HG02588 (cell line): ENCODE results near the gene NBAS.
A peak's percentile ranks its signal among the peaks of the same experiment; 100 is the strongest.

Experiments used
- ATAC-seq: cut with Tn5 transposase; IDR thresholded peaks from one replicate; pipeline ENCODE4 v1.9.1; 2021; ENCODE audit warnings: mild to moderate bottlenecking, moderate library complexity; ENCODE audit not compliant: unreplicated experiment

Gene NBAS

DNA sequence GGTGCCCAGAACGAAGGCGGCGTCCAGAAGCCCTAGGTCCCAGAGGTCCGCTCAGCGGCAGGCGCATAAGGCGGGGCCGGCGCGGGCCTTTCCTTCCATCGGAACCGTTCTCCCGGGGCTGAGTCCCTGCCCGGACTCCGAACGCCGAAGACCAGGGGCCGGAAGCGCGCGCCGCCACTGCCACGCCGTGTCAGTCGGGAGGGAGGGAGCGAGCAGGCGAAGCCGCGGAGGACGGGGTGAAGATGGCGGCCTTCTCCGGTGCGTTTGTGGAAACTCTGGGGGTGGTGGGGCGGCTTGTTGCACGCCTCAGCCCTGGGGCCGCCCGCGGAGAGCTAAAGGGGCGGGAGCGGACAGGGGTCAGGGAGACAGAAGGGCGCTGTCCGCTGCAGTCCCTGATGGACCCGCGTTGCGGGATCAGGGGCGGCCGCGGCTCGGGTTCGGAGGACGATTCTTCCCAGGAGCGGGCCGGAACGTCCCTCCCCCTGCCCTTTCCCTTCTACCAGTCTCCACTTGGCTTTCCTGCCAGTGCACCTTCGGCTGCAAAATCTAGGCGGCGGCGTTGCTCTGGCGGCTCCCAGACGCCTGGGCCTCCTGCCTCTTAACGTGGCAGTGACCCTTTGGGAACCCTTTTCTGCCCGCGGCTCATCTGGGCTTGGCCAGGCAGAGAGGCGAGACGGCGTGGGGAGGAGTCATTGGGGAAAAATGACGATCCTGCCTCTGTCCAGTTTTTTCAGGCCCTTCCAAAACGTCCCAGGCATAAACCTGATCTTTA is 30.7 kb upstream of the NBAS start, which contains the start of gene DDX1:
TSS of gene DDX1 (plus strand) at position 177 of the 772 bp plus-strand sequence. CDS start at position 243, 66 bp downstream.
- peak; percentile 95 for ATAC-seq

- ATAC-seq, result no peak
Observed at GRCh38 chr2:15591373-15591691, 30.2 kb upstream of the NBAS start.

DNA sequence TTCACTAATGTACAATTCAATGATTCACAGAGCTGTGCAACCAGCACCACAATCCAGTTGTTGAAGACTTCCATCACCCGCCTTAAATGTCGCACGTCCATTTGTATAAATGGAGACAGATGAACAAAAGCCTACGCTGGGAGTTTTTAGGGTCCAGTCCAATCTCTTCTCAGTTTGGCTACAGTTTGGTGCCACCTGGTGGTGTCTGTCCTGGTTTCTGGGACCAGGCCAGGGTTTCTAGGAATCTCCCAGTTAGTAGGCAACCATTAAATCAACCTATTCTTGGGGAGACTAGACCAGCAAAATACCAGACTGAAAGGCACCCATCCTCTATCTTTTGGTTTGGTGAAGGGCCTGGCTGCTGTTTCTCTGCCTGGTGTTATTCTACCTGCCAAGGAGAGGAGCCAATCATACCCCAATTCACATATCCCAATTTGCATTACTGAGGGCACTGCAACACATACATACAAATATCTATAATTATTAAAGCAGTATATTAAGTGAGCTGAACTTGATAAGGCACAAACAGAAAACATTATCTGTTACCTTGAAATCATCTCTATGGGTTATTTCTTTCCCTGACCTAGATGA is 27.3 kb upstream of the NBAS start:
- no peak for ATAC-seq

DNA sequence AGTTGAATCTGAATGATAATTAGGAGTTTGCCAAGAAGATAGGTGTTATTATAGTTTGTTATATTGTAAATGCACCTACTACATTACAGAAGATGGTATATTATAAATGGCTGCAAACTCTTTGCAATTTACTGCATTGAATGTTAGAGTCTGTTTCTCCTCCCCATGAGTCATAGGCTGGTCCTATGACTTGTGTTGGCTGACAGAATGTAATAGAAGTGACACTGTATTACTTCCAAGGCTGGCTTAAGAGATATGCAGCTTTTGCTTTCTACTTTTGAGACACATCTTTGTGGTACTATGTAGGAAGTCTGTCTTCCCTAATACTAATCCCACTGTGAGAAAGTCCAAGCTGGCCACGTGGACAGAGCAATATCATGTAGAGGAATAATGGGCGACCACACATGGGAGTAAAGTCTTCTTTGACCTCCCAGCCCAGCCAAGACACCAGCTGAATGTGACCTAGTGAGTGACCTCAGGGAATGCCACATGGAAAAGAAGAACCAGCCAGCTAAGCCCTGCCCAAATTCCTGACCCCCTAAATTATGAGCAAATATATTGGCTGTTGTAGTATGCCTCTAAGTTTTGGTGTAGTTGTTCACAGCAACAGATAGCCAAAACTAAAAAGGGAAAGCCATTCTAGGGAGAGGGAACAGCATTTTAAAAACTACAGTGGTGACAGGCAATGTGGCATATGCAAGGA is 23.8 kb upstream of the NBAS start:
- no peak for ATAC-seq

- no peak for ATAC-seq
Observed at GRCh38 chr2:15584316-15584715, 23.2 kb upstream of the NBAS start.

GRCh38 chr2:15583826-15584225 is 22.7 kb upstream of the NBAS start:
- no peak for ATAC-seq

GRCh38 chr2:15582710-15583357 is 21.7 kb upstream of the NBAS start:
- no peak for ATAC-seq

DNA sequence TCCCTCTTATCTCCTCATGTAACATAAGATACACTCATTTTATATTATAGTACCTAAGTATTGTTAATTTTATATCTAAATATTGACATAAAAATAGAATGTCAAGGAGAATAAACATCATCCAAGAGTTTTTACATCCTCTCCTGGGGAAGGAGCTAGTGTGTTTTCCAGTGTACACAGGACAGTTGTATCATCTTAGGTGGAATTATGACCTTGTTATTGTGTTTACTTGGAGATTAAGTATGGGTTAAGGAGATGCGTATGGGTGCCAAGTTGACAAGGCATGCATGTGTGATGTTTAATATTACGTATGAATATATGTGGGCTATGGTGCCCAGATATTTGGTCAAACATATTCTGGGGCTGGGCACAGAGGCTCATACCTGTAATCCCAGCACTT is 19.3 kb upstream of the NBAS start:
- ATAC-seq, result no peak

- no peak for ATAC-seq
Observed at GRCh38 chr2:15579641-15580040, 18.5 kb upstream of the NBAS start.

- peak; percentile 94 for ATAC-seq
Observed at GRCh38 chr2:15577071-15577735, 16.1 kb upstream of the NBAS start.

DNA sequence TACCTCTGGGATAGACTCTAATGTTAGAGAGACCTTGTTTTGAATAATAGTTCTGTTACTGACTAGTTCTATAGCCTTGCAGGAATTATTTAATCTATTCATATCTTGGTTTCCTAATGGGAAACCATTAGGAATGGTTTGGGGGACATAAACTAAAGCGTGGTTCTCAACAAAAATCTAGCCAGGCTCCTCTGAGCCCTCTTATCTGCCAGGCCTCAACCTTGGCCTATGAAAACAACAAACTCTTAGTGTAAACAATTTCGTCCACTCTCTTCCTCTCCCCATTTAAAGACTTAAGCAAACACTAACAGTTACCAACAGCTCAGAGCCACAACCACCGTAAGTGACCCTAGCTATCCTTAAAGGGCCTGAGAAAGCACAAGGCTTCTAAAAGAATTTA is 10.6 kb upstream of the NBAS start:
- no peak for ATAC-seq

GRCh38 chr2:15570104-15570503 is 9.0 kb upstream of the NBAS start:
- no peak for ATAC-seq

DNA sequence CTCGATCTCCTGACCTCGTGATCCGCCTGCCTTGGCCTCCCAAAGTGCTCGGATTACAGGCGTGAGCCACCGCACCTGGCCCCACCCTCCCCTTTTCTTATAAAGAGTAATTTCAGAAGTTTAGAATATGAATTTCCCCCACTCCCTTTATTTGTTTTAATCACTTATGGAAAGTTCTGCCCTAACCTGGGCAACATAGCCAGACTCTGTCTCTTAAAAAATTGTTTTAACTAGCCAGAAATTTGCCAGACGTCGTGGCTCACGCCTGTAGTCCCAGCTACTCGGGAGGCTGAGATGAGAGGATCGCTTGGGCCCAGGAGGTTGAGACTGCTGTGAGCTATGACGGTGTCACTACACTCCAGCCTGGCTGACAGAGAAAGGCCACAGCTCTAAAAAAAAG is 7.7 kb upstream of the NBAS start:
- ATAC-seq, result no peak

DNA sequence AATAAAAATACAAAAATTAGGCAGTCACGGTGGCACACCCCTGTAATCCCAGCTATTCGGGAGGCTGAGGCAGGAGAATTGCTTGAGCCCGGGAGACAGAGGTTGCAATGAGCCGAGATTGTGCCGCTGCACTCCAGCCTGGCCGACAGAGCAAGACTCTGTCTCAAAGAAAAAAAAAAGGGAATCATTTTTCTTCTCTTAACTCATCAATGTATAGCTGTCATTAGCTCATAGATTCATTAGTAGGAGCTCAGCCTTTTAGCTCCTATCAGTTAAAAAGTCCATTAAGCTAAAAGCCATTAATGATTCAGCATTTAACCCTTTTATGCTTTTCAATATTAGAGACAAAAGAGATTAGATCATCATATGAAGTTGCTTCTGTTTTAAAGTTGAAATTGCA is 5.8 kb upstream of the NBAS start:
- ATAC-seq, result no peak

DNA sequence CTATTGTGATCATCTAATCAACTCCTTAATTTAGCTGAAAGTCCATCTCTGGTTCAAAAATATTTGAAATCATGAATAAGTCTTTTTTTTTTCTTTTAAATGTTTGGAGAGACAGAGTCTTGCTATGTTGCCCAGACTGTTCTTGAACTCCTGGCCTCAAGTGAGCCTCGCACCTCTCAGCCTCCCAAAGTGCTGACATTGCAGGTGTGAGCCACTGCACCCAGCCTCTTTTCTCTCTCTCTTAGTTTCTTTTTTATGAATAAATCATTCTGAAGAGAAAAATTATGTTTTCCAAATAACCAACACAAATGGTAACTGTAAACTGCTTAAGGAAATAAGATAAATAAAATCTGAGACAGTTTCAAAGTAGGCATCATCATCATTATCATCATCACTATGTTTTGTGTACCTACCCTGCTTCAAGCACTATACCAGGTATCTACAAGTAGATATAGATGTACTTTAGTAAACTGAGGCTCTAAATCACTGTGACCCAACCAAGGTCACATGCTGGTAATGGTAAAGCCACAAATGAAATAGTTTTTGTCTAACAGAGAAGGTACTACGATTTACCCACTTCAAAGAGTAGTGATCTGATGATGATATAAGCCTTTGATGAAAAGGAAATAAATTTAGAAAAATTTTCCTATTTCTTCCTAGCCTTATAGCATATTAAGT is 5.0 kb upstream of the NBAS start:
- ATAC-seq, result no peak

GRCh38 chr2:15565392-15565791 is 4.3 kb upstream of the NBAS start:
- ATAC-seq, result no peak

DNA sequence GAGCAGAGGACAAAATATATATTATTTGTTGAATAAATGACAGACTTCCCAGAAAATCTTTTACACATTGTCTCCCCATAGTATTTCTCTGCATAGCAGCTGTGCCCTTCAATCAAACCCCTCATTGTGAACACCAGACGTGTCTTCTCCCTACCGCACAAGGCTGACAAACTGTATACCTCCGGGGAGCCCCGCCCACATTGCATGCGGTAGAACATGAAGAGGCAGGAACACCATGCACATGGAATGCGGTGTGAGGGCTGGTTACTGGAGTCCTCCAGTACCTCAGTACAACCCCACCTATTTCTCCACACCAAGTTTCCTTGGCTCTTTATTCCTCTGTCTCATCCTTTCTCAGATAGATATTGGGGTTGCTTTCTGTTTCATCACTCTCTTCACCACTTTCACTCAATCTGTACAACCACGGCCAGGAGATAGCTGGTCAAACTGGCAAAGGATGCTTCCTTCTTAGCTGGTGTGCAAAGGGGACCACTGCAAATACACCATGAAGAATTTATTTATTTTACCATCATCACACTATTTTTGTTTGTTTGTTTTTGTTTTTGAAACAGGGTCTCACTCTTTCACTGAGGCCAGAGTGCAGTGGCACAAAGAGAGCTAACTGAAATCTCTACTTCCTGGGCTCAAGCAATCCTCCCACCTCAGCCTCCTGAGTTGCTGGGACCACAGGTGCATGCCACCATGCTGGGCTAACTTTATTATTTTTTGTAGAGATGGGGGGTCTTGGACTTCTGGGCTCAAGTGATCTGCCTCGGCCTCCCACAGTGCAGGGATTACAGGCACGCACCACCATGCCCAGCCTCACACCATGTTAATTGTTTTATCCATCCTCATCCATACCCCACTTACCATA is 2.3 kb upstream of the NBAS start:
- ATAC-seq, result no peak

DNA sequence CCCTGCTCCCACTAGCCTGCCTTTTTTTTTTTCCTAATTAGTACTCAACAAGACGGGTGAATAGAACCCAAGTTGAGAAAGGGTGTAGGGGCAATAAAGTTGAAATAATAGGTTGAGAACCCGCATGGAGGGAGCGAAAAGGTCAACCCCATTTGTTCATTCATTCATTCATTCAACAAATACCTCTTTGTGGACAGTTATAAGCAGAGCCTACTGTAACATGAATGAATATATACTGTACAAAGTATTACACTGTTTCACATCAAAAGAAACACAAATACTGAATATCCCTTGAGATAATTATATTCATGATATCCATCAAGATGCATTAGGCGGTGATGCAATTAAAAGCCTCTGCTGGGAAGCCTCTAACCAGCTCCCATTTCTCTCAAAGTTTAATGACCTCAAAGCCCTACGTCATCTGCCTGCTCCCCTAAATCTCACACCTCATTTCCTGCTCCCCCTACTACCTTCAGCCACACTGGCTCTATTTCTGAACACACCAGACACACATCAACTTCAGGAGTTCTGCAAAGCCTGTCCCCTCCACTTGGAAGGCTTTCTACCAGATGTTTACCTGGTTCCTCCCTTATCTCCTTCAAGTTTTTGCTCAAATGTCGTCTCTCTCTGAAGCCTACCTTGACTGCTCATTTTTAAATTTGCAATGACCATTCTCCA is 1.4 kb upstream of the NBAS start:
- no peak for ATAC-seq
